Thoracic aorta (tissue), 2 donors: ENCODE results near the gene PIEZO2. TPM values are rescaled to one million over a fixed set of nuclear protein-coding genes. Genes with fewer than 3 reads are reported as not detected.

ENCODE experiments used
- ATAC-seq: fragments of 150-250 bp; one replicate; pipeline ENCODE4 v1.8.0; 2017; ENCODE audit warnings: low read depth; ENCODE audit not compliant: insufficient number of reproducible peaks, low FRiP score
- DNase-seq: peaks from one replicate; pipeline ENCODE4 v3.0.0-alpha.2; 2020; ENCODE audit warnings: low spot score
- H3K27ac ChIP-seq, 2 donors: fragments of 200-600 bp; sonication (generic); 1 replicate in 1 of 2; 2 replicates in 1 of 2; pipeline ENCODE4 v1.5.1; 2016; ENCODE audit warnings: mild to moderate bottlenecking in 2 of 2, moderate library complexity in 2 of 2
- H3K27me3 ChIP-seq: fragments of 200-600 bp; sonication (generic); replicated peaks from 2 replicates; pipeline ENCODE4 v1.6.0; 2016; ENCODE audit warnings: mild to moderate bottlenecking; ENCODE audit not compliant: insufficient read depth
- H3K36me3 ChIP-seq: fragments of 200-600 bp; sonication (generic); one replicate; pipeline ENCODE4 v1.5.1; 2016
- H3K4me1 ChIP-seq, 2 donors: fragments of 200-600 bp; sonication (generic); 1 replicate in 1 of 2; 2 replicates in 1 of 2; pipeline versions ENCODE4 v1.5.1 to v1.6.0; 2016; ENCODE audit warnings: low read depth in 2 of 2, mild to moderate bottlenecking in 1 of 2; ENCODE audit not compliant: control insufficient read depth in 1 of 2
- H3K4me3 ChIP-seq: fragments of 200-600 bp; sonication (generic); 2 replicates; pipeline ENCODE4 v1.5.1; 2016; ENCODE audit warnings: mild to moderate bottlenecking
- H3K9me3 ChIP-seq: fragments of 200-600 bp; sonication (generic); 2 replicates; pipeline ENCODE4 v1.5.1; 2016
- total RNA-seq, 2 donors: library from RNA; depleted of rRNA; stranded (reverse); fragments of >200 nt; gene quantifications; one replicate each; pipeline versions ENCODE4 v1.1.0 to v1.2.3, GENCODE V29; 2016
- TF ChIP-seq, protein P1 (sequence below): fragments of 200-600 bp; sonication (generic); IDR thresholded peaks from one replicate; pipeline ENCODE4 v1.5.1; 2019; ENCODE audit warnings: antibody characterized with exemption

The PIEZO2 gene
- total RNA-seq, 2 donors from 2014 or later, result 8.3 to 10.3 TPM

GRCh38 chr18:10804126-10804525, 345.2 kb downstream of the PIEZO2 start:
- TF ChIP-seq, protein P1, sequence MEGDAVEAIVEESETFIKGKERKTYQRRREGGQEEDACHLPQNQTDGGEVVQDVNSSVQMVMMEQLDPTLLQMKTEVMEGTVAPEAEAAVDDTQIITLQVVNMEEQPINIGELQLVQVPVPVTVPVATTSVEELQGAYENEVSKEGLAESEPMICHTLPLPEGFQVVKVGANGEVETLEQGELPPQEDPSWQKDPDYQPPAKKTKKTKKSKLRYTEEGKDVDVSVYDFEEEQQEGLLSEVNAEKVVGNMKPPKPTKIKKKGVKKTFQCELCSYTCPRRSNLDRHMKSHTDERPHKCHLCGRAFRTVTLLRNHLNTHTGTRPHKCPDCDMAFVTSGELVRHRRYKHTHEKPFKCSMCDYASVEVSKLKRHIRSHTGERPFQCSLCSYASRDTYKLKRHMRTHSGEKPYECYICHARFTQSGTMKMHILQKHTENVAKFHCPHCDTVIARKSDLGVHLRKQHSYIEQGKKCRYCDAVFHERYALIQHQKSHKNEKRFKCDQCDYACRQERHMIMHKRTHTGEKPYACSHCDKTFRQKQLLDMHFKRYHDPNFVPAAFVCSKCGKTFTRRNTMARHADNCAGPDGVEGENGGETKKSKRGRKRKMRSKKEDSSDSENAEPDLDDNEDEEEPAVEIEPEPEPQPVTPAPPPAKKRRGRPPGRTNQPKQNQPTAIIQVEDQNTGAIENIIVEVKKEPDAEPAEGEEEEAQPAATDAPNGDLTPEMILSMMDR, result no peak
- DNase-seq (no peak), ATAC-seq (no peak)
- Histone ChIP-seq H3K36me3 (no peaks in the 10 kb centered on the region), H3K4me3 (no peak overlapping the region), H3K9me3 (no peaks in the 10 kb centered on the region), H3K27ac (no peak overlapping the region), H3K27me3 (no peaks in the 10 kb centered on the region), H3K4me1 (no peaks in the 10 kb centered on the region)

DNA sequence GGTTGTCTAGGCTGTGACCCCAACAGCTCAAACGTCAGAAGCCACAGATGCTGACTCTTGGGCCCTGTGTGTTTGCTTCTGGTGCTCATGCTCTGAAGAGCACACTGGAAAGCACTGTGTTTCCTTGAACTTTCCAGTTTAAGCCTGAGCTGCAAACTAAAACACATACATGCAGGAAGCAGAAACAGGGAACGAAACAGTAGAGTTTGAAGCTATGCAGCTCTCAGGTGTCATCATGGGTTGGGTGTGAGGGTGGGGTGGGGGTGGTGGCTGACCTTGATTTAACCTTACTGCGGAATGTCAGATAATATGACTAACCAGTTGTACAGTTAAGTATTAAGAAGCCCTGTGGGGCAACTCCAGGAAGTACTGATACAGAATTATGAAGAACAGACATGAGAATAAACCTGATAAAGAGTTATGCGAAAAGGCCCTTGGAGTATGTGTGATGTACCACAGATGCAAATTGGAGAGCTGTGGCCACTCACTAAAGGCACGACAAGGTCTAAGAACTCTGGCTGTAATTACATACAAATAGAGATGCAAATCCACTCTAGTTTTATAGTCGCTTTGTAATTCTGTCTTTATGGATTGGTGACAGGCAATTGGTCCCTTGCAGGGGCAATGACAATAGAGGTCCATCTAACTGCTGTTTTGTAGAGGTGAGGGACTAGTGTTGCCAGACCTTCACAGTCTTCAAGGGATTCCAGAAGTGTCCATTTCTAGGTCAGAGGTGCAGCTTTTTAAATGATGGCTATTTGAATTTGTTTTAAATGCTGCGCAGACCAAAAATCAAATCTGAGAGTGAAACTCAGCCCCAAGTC, 350.4 kb downstream of the PIEZO2 start:
- no peak for ATAC-seq
- no peaks in the 10 kb centered on the region for H3K4me1 ChIP-seq
- no peak overlapping the region for H3K27ac ChIP-seq
- no peak overlapping the region for H3K4me3 ChIP-seq
- no peaks in the 10 kb centered on the region for H3K36me3 ChIP-seq
- H3K9me3 ChIP-seq, result no peaks in the 10 kb centered on the region
- DNase-seq, result no peak
- TF ChIP-seq, protein P1, result no peak
- no peaks in the 10 kb centered on the region for H3K27me3 ChIP-seq

DNA sequence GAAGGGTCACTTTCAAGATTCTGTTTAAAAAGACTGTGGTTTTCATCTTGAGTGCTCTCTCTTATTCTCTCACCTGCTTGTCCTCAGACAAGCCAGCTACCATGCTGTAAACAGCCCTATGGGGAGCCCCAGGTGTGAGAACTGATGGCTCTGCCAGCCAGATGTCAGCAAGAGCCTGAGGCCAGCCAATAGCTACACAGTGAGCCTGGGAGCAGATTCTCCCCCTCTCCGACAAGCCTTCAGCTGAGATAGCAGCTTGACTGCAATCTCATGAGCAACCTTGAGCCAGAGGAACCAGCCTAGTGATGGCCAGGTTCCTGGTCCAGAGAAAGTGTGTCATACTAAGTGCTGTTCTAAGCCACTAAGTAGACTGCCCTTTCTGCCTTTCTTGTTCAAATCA, 351.5 kb downstream of the PIEZO2 start:
- H3K27me3 ChIP-seq, result no peaks in the 10 kb centered on the region
- H3K27ac ChIP-seq, result no peak overlapping the region
- H3K4me3 ChIP-seq, result no peak overlapping the region
- TF ChIP-seq, protein P1, result no peak
- H3K9me3 ChIP-seq, result no peaks in the 10 kb centered on the region
- ATAC-seq (no peak), DNase-seq (no peak)
- H3K36me3 ChIP-seq, result no peaks in the 10 kb centered on the region
- H3K4me1 ChIP-seq, result no peaks in the 10 kb centered on the region

GRCh38 chr18:10794771-10795170, 354.6 kb downstream of the PIEZO2 start:
- no peak overlapping the region for H3K4me3 ChIP-seq
- DNase-seq, result no peak
- no peaks in the 10 kb centered on the region for H3K9me3 ChIP-seq
- H3K27ac ChIP-seq, result no peak overlapping the region
- TF ChIP-seq, protein P1, result no peak
- H3K4me1 ChIP-seq, result no peaks in the 10 kb centered on the region
- H3K27me3 ChIP-seq, result no peaks in the 10 kb centered on the region
- no peaks in the 10 kb centered on the region for H3K36me3 ChIP-seq
- ATAC-seq, result no peak

DNA sequence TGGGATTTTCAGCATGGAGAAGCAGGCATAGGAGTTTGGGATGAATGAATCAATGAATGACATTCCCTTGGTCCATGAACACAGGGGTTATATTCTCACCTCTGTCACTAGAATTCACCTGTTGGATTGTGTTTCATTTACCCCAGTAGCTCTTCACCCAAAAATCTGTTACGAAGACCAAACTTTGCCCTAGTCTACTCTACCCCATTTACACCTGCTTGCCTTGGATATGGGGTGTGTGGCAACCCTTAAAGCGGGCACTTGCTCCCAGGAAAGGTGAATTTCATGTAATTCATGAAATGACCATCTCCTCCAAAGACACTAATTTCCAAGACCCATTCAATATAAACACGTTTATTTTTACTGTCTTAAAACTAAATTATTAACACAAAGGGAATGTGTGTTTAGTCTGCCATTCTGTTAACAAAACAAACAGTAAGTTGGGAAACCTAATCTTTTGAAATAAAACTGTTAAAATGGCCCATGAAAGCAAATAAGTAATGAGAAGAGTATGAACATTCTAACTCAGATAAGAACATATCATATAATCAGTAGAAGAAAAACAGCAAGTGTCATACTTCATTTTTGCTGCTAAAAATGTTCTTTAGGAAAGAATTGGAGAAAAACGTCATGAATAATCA, 355.5 kb downstream of the PIEZO2 start:
- no peak overlapping the region for H3K4me3 ChIP-seq
- TF ChIP-seq, protein P1, result no peak
- no peaks in the 10 kb centered on the region for H3K9me3 ChIP-seq
- ATAC-seq (no peak), DNase-seq (no peak)
- no peaks in the 10 kb centered on the region for H3K36me3 ChIP-seq
- no peaks in the 10 kb centered on the region for H3K27me3 ChIP-seq
- no peaks in the 10 kb centered on the region for H3K4me1 ChIP-seq
- H3K27ac ChIP-seq, result no peak overlapping the region
